B cell (primary cell): ENCODE results near the gene BCL6B. TPM values are rescaled to one million over a fixed set of nuclear protein-coding genes. Genes with fewer than 3 reads are reported as not detected.

Experiments used
- ATAC-seq: fragments of 200-7000 bp; cut with Tn5 transposase; one replicate; pipeline ENCODE4 v1.10.0; 2021; ENCODE audit warnings: low read depth, mild to moderate bottlenecking, moderate number of reproducible peaks, moderate library complexity
- CTCF ChIA-PET: fragments of 350-600 bp; sonication (Branson Sonifier 250); formaldehyde crosslinking; loops from one replicate; lab custom pipeline; 2021; ENCODE audit warnings: antibody characterized with exemption, inconsistent platforms; lab: Charles Lee
- POLR2A ChIA-PET: fragments of 350-600 bp; sonication (Branson Sonifier 250); formaldehyde crosslinking; loops from one replicate; lab custom pipeline; 2021; ENCODE audit warnings: antibody characterized with exemption; lab: Charles Lee
- DNase-seq: peaks from one replicate; pipeline ENCODE4 v3.0.0; 2013
- H2AFZ ChIP-seq: 2 replicates; pipeline ENCODE4 v1.6.1; 2012; ENCODE audit warnings: mild to moderate bottlenecking, low read depth, low read length; ENCODE audit not compliant: insufficient read depth, poor library complexity, severe bottlenecking
- H3K27ac ChIP-seq, 2 donors: 1 replicate in 1 of 2; 2 replicates in 1 of 2; pipeline ENCODE4 v1.5.1; 2012 to 2013; ENCODE audit warnings: low read length in 2 of 2, mild to moderate bottlenecking in 2 of 2, moderate library complexity in 1 of 2
- H3K27me3 ChIP-seq, 4 experiments: fragments of 200-600 bp in 1 of 4; sonication (generic) in 1 of 4; replicated peaks in 1 of 4; 1 replicate in 2 of 4; 2 replicates in 2 of 4; pipeline versions ENCODE4 v1.6.1 to v1.7.0; 2013 to 2016; ENCODE audit warnings: low read length in 3 of 4, mild to moderate bottlenecking in 2 of 4, mixed read lengths in 1 of 4, moderate library complexity in 1 of 4; ENCODE audit not compliant: insufficient read depth in 4 of 4, control insufficient read depth in 3 of 4; ENCODE audit errors: control extremely low read depth in 1 of 4
- H3K36me3 ChIP-seq, 2 experiments: replicated peaks in 1 of 2; 1 replicate in 1 of 2; 2 replicates in 1 of 2; pipeline versions ENCODE4 v1.6.1 to v1.7.1; 2013; ENCODE audit warnings: low read length in 1 of 2; ENCODE audit not compliant: insufficient read depth in 2 of 2, control insufficient read depth in 1 of 2; ENCODE audit errors: control extremely low read depth in 1 of 2, extremely low read depth in 1 of 2
- H3K4me1 ChIP-seq, 2 donors: fragments of 200-600 bp in 1 of 2; sonication (generic) in 1 of 2; 1 replicate in 1 of 2; 2 replicates in 1 of 2; pipeline versions ENCODE4 v1.5.1 to v1.6.1; 2013 to 2017; ENCODE audit warnings: low read length in 2 of 2; ENCODE audit not compliant: control insufficient read depth in 2 of 2, insufficient read depth in 2 of 2
- H3K4me2 ChIP-seq: replicated peaks from 2 replicates; pipeline ENCODE3; 2012; ENCODE audit warnings: mild to moderate bottlenecking, low read depth, low read length; ENCODE audit not compliant: poor library complexity, severe bottlenecking
- H3K4me3 ChIP-seq, 5 experiments: fragments of 200-600 bp in 1 of 5; sonication (generic) in 1 of 5; 1 replicate in 3 of 5; 2 replicates in 2 of 5; pipeline versions ENCODE4 v1.5.1 to v1.7.0; 2011 to 2016; ENCODE audit warnings: low read length in 4 of 5, mild to moderate bottlenecking in 4 of 5, low read depth in 2 of 5, control low read depth in 1 of 5, moderate library complexity in 1 of 5; ENCODE audit not compliant: insufficient read depth in 1 of 5; ENCODE audit errors: control extremely low read depth in 1 of 5, extremely low read depth in 1 of 5
- H3K79me2 ChIP-seq: fragments of 200-600 bp; sonication (generic); one replicate; pipeline ENCODE4 v1.6.0; 2016; ENCODE audit warnings: low read length; ENCODE audit not compliant: control insufficient read depth, insufficient read depth
- H3K9ac ChIP-seq: fragments of 200-600 bp; sonication (generic); 2 replicates; pipeline ENCODE4 v1.6.1; 2017; ENCODE audit warnings: mild to moderate bottlenecking, low read length, moderate library complexity
- H3K9me3 ChIP-seq, 3 donors: one replicate each; pipeline versions ENCODE4 v1.6.1 to v1.7.1; 2013; ENCODE audit warnings: low read length in 2 of 3; ENCODE audit not compliant: control insufficient read depth in 2 of 3, insufficient read depth in 1 of 3; ENCODE audit errors: control extremely low read depth in 1 of 3
- H4K20me1 ChIP-seq: 2 replicates; pipeline ENCODE4 v1.6.0; 2012; ENCODE audit warnings: mild to moderate bottlenecking, low read length; ENCODE audit not compliant: insufficient read depth, control insufficient read depth, poor library complexity, severe bottlenecking
- H3K27ac Mint-ChIP-seq: one replicate; pipeline ENCODE4 v1.8.0; 2021; ENCODE audit warnings: mixed read lengths
- H3K27me3 Mint-ChIP-seq: one replicate; pipeline ENCODE4 v1.8.0; 2021; ENCODE audit warnings: mixed read lengths
- H3K4me1 Mint-ChIP-seq: one replicate; pipeline ENCODE4 v1.8.0; 2021; ENCODE audit warnings: mixed read lengths
- H3K4me3 Mint-ChIP-seq: one replicate; pipeline ENCODE4 v1.8.0; 2021; ENCODE audit warnings: mixed read lengths
- H3K9me3 Mint-ChIP-seq: one replicate; pipeline ENCODE4 v1.8.0; 2022; ENCODE audit warnings: mixed read lengths; ENCODE audit not compliant: insufficient read depth
- EZH2 ChIP-seq: IDR thresholded peaks from 2 replicates; pipeline ENCODE4 v1.6.1; 2012; ENCODE audit warnings: borderline replicate concordance, low read depth, mild to moderate bottlenecking, moderate library complexity, low read length; ENCODE audit not compliant: insufficient read depth, poor library complexity, severe bottlenecking
- WGBS: methylation state at CpG from one replicate; pipeline ENCODE4 v1.1.5; 2013; ENCODE audit warnings: missing lambda C conversion rate; ENCODE audit not compliant: insufficient coverage; 5-methylcytosine and 5-hydroxymethylcytosine counted together
- intact Hi-C: fragments of 100-400 bp; cut with micrococcal nuclease; formaldehyde crosslinking; loops from one replicate; pipeline ENCODE4 v1.10.0; 2022
- polyA plus RNA-seq: library from polyadenylated mRNA; depleted of rRNA; stranded (reverse); fragments of >200 nt; gene quantifications from 2 replicates; pipeline ENCODE4 v1.2.3, GENCODE V29; 2012
- total RNA-seq, 2 donors: library from RNA; stranded (reverse); fragments of 120-200 nt in 1 of 2; gene quantifications; 1 replicate in 1 of 2; 2 replicates in 1 of 2; pipeline versions ENCODE4 v1.2.3 to v1.2.4, GENCODE V29; 2013 to 2022
- TF ChIP-seq, protein P1 (sequence below): fragments of 200-600 bp; IDR thresholded peaks from one replicate; pipeline ENCODE4 v1.8.0; 2022; ENCODE audit warnings: antibody characterized with exemption, mild to moderate bottlenecking

The BCL6B gene
- total and polyA plus RNA-seq, 2 donors (not counting 1 experiment from before 2014, with no cell fraction given): 0.25 to 0.34 TPM

DNA sequence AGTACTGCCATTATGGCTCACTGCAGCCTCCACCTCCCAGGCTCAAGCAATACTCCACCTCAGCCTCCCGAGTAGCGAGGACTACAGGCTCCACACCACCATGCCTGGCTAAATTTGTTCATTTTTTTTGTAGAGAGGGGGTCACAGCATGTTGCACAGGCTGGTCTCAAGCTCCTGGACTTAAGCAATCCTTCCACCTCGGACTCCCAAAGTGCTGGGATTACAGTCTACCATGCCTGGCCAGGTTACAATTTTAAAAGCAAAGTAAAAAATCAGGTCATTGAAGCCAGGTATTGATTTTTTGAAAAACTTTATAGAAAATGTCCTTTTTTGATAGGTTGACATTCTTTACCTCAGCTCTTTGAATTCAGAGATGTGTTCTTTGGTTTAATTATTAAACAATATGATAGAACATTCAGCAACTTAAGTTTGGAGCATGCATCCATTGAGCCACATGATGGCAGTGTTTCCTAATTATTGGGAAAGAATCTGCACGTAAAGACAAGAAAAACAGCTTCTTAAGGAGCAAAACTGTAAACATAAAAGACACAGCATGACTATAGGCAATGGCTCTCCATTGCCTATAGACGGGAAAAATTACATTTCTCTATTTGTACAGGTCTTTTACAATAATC lies 22.8 kb downstream of the BCL6B start:
- H2AFZ ChIP-seq: no peak overlapping the region
- H3K9ac ChIP-seq: peak overlapping the region; percentile 64
- ChIA-PET CTCF (interaction anchor here (0.6 to 14.5 kb wide), 60 partner anchors 7 to 1011 kb away, joined by 3 to 584 read pairs (median 4); partner anchors contain the start of genes ACADVL, ACAP1, ASGR1 and BCL6B), POLR2A (interaction anchor here (0.6 to 2.1 kb wide), 11 partner anchors 10 to 641 kb away, joined by 3 to 21 read pairs (median 3); partner anchors contain the start of genes ACADVL, DLG4, DVL2 and RNASEK)
- Mint-ChIP-seq H3K4me1 (peaks cover 39% of the 10 kb centered on the region), H3K9me3 (no peaks in the 10 kb centered on the region), H3K27ac (peak overlapping the region; percentile 92), H3K4me3 (peak overlapping the region; percentile 77), H3K27me3 (peaks cover 3% of the 10 kb centered on the region)
- TF ChIP-seq, protein P1, sequence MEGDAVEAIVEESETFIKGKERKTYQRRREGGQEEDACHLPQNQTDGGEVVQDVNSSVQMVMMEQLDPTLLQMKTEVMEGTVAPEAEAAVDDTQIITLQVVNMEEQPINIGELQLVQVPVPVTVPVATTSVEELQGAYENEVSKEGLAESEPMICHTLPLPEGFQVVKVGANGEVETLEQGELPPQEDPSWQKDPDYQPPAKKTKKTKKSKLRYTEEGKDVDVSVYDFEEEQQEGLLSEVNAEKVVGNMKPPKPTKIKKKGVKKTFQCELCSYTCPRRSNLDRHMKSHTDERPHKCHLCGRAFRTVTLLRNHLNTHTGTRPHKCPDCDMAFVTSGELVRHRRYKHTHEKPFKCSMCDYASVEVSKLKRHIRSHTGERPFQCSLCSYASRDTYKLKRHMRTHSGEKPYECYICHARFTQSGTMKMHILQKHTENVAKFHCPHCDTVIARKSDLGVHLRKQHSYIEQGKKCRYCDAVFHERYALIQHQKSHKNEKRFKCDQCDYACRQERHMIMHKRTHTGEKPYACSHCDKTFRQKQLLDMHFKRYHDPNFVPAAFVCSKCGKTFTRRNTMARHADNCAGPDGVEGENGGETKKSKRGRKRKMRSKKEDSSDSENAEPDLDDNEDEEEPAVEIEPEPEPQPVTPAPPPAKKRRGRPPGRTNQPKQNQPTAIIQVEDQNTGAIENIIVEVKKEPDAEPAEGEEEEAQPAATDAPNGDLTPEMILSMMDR: peak; percentile 82
- no peak for TF ChIP-seq EZH2
- H3K27ac ChIP-seq: no peak overlapping the region
- H4K20me1 ChIP-seq: no peaks in the 10 kb centered on the region
- 42% methylated on average over 4 of the region's 5 CpGs for WGBS
- DNase-seq: peak; percentile 85
- H3K36me3 ChIP-seq: peaks cover 0 to 2% of the 10 kb centered on the region in 2 experiments
- no peaks in the 10 kb centered on the region for H3K79me2 ChIP-seq
- H3K9me3 ChIP-seq: peaks cover 0 to 8% (median 0%) of the 10 kb centered on the region in 3 donors
- intact Hi-C loops: loop anchor here (1.0 to 10.0 kb wide), 5 partner anchors 91 to 642 kb away; partner anchors contain the start of genes MPDU1, TP53 and WRAP53
- H3K4me3 ChIP-seq: peak overlapping the region in 4 of 5 experiments; percentile 50 to 67 (median 60)
- H3K4me2 ChIP-seq: peak overlapping the region; percentile 91
- peaks cover 0 to 4% (median 0%) of the 10 kb centered on the region in 4 experiments for H3K27me3 ChIP-seq
- peak; percentile 13 for ATAC-seq
- peaks cover 35 to 46% of the 10 kb centered on the region in 2 donors for H3K4me1 ChIP-seq
